Mesothelial cell of epicardium (in vitro differentiated cells): ENCODE results near the gene GATAD2A. TPM values are rescaled to one million over a fixed set of nuclear protein-coding genes. Genes with fewer than 3 reads are reported as not detected.

Experiments used
- DNase-seq, 2 experiments: peaks; one replicate each; pipeline ENCODE4 v3.0.0; 2021; ENCODE audit warnings: low spot score in 2 of 2; ENCODE audit not compliant: unreplicated experiment in 2 of 2
- H3K27ac Mint-ChIP-seq: 2 replicates; pipeline ENCODE4 v1.8.0; 2021; ENCODE audit warnings: mixed read lengths
- H3K27me3 Mint-ChIP-seq: 2 replicates; pipeline ENCODE4 v1.8.0; 2021; ENCODE audit warnings: low read depth, mixed read lengths
- H3K36me3 Mint-ChIP-seq: 2 replicates; pipeline ENCODE4 v1.8.0; 2021; ENCODE audit warnings: mixed read lengths
- H3K4me1 Mint-ChIP-seq: 2 replicates; pipeline ENCODE4 v1.8.0; 2021; ENCODE audit warnings: mixed read lengths
- H3K4me3 Mint-ChIP-seq: 2 replicates; pipeline ENCODE4 v1.8.0; 2021; ENCODE audit warnings: mild to moderate bottlenecking, moderate library complexity, mixed read lengths
- H3K9me3 Mint-ChIP-seq: 2 replicates; pipeline ENCODE4 v1.8.0; 2021; ENCODE audit warnings: mixed read lengths
- total RNA-seq: library from RNA; stranded (reverse); gene quantifications from 3 replicates; pipeline ENCODE4 v1.2.1, GENCODE V29; 2021
- TF ChIP-seq, protein P1 (sequence below): fragments of 200-600 bp; sonication (generic); IDR thresholded peaks from one replicate; pipeline ENCODE4 v1.5.0; 2021; ENCODE audit warnings: antibody characterized with exemption; ENCODE audit not compliant: unreplicated experiment

The GATAD2A gene
- total RNA-seq, 1 donor from 2014 or later, result 113 TPM

DNA sequence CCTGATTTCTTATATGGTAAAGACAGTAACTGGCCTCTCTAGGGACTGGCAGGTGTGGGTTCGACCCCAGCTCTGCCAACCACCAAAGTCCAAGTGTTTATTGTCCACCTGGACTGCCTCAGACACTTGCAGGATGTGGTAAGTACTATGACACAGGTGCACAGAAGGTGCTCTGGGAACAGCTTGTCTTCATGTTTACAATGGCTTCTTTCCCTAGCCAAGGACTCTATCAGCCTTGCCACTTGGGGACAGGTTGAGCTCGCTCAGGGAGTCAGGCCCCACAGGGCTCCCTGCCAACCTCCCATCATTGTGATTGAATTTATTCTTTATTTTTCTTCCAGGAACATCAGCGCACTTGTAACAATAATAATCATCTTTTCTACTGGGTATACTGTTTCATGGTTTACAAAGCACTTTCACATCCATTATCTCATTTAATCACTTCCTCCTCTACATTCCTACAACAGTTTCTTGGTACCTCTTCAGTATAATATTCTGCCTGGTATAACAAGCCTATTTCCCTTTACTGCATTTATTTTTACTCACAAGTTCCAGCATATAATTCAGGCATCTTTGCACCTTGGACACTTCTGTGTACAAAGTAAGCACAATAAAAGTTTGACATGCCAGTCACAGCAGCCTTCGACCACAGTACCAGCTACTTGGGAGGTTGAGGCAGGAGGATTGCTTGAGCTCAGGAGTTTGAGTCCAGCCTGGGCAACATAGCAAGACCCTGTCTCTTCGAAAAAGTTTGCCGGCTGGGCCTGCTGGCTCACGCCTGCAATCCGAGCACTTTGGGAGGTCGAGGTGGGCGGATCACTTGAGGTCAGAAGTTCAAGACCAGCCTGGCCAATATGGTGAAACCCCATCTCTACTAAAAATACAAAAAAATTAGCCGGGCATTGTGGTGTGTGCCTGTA is 24.2 kb upstream of the GATAD2A start:
- Mint-ChIP-seq H3K4me1 (peaks cover 24% of the 10 kb centered on the region), H3K27ac (peak overlapping the region; percentile 68), H3K36me3 (peaks cover 2% of the 10 kb centered on the region), H3K27me3 (no peaks in the 10 kb centered on the region), H3K9me3 (no peaks in the 10 kb centered on the region), H3K4me3 (no peak overlapping the region)
- TF ChIP-seq, protein P1, sequence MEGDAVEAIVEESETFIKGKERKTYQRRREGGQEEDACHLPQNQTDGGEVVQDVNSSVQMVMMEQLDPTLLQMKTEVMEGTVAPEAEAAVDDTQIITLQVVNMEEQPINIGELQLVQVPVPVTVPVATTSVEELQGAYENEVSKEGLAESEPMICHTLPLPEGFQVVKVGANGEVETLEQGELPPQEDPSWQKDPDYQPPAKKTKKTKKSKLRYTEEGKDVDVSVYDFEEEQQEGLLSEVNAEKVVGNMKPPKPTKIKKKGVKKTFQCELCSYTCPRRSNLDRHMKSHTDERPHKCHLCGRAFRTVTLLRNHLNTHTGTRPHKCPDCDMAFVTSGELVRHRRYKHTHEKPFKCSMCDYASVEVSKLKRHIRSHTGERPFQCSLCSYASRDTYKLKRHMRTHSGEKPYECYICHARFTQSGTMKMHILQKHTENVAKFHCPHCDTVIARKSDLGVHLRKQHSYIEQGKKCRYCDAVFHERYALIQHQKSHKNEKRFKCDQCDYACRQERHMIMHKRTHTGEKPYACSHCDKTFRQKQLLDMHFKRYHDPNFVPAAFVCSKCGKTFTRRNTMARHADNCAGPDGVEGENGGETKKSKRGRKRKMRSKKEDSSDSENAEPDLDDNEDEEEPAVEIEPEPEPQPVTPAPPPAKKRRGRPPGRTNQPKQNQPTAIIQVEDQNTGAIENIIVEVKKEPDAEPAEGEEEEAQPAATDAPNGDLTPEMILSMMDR, result no peak
- DNase-seq, result no peak

DNA sequence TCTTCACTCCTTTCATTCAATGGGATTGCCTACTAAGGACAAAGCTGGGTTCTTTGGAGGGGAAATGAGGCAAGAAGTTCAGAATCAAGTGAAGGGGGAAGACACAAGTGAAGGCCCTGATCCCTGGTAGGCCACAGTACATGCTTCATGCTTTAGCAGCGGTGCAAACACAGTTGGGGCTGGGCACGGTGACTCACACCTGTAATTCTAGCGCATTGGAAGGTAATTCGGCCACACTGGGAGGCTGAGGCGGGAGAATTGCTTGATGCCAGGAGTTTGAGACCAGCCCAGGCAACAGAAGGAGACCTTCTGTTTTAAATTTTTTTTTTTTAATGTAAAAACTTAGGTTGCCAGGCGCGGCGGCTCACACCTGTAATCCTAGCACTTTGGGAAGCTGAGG is 23.4 kb upstream of the GATAD2A start:
- peak overlapping the region; percentile 37 for H3K27ac Mint-ChIP-seq

DNA sequence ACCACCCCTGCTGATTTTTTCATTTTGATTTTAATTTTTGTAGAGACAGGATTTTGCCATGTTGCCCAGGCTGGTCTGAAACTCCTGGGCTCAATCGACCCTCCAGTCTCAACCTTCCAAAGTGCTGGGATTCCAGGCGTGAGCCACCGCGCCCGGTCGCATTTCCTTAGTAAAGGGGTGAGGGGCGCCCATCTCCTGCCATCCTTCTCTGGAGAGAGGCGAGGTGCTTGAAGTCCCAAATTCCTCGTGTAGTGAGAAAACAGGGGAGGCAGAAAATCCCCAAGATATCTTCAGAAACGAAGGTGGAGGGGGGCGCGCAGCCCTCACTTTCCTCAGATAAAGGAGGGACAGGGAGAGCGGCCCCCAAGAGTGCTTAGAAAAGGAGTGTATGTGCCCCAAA is 21.0 kb upstream of the GATAD2A start:
- H3K4me1 Mint-ChIP-seq, result peaks cover 37% of the 10 kb centered on the region
- H3K4me3 Mint-ChIP-seq, result no peak overlapping the region
- no peaks in the 10 kb centered on the region for H3K9me3 Mint-ChIP-seq
- TF ChIP-seq, protein P1, result no peak
- no peak overlapping the region for H3K27ac Mint-ChIP-seq
- H3K27me3 Mint-ChIP-seq, result no peaks in the 10 kb centered on the region
- peaks cover 4% of the 10 kb centered on the region for H3K36me3 Mint-ChIP-seq
- DNase-seq, result no peak

More for the DNA sequence above, 23.4 kb upstream of the GATAD2A start:
- Mint-ChIP-seq H3K36me3 (peaks cover 2% of the 10 kb centered on the region), H3K4me3 (peak overlapping the region; percentile 22), H3K27me3 (no peaks in the 10 kb centered on the region), H3K4me1 (peaks cover 29% of the 10 kb centered on the region), H3K9me3 (no peaks in the 10 kb centered on the region)
- no peak for DNase-seq
- TF ChIP-seq, protein P1, result no peak

DNA sequence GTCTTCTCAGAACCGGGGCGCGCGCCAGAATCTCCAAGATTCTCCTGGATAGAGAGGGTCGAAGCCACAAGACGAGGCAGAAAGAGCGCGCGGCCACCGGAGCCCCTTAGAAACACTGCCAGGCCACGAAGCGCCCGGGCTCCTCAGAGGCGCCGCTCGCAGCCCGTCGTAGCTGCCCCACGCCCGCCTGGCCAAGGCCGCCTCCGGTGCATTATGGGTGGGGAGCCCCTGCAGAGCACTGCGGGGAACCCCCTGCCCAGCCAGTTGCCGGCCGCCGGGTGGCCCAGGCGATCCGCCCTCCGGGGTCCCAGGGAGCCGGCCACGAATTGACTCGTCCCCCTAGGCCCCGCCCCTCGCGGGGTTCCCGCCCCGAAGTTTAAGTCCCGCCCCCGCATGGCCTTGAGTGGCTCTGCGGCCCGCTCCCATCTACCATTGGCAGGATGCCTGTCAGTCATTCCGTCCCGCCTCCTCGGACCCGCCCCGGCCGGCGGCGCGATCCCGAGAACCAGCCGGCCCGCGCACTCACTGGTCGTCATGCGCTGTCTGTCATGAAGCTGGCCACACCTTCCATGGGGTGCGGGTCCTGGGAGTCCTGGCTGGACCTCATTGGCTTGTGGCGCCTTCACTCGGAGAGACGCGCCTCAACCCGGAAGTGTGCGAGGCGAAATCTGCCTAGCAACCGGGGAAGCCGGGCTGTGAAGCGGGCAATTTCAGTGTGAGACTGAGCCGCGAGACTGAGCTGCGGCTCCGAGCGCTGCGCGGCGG is 20.2 kb upstream of the GATAD2A start:
- DNase-seq, result peak; percentile 99
- H3K36me3 Mint-ChIP-seq, result peaks cover 4% of the 10 kb centered on the region
- no peaks in the 10 kb centered on the region for H3K27me3 Mint-ChIP-seq
- H3K4me3 Mint-ChIP-seq, result peak overlapping the region; percentile 81
- H3K27ac Mint-ChIP-seq, result peak overlapping the region; percentile 90
- H3K4me1 Mint-ChIP-seq, result peaks cover 33% of the 10 kb centered on the region
- no peaks in the 10 kb centered on the region for H3K9me3 Mint-ChIP-seq
- TF ChIP-seq, protein P1, result no peak

DNA sequence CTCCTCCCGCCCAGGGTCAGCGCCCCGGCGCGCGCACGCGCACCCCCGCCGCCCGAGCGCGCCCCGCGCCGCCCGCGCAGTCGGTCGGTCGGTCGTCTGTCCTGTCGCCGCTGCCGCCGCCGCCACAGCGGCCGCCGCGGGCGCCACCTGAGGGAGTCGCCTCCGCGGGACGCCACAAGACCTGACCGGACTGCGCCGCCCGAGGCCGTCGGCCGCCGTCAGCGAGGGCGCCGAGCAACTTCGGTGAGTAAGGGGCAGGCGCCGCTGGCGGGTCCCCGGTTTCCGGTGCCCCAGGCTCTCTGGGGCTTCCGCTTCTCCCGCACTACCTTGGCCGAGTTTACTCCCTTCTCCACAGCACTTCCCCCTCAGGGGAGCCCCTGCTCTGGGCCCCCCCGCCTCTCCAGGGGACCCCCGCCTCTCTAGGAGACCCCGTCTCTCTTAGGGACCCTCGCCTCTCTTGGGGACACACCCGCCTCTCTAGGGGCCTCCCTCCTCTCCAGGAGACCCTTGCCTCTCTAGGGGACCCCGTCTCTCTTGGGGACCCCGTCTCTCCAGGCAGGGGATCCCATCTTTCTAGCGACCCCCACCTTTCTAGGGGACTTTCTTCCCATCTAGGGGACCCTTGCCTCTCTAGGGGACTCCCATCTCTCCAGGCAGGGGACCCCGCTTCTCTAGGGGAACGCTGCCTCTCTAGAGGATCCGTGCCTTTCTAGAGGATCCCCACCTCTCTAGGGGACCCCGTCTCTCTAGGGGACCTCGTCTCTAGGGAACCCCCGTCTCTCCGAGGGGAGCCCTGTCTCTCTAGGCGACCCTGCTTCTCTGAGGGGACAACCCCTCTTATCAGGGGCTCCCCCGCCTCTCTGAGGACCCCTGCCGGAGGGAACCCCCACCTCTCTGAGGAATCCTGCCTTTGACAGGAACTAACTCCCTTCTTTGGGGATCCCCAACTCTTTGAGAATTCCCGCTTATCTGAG is 19.3 kb upstream of the GATAD2A start:
- no peaks in the 10 kb centered on the region for H3K9me3 Mint-ChIP-seq
- DNase-seq, result peak; percentile 41 to 67

More for the DNA sequence above, 19.3 kb upstream of the GATAD2A start:
- TF ChIP-seq, protein P1, result no peak
- Mint-ChIP-seq H3K4me3 (peak overlapping the region; percentile 81), H3K27me3 (no peaks in the 10 kb centered on the region), H3K36me3 (peaks cover 4% of the 10 kb centered on the region), H3K4me1 (peaks cover 35% of the 10 kb centered on the region), H3K27ac (peak overlapping the region; percentile 82)
